Measurements from ENCODE around the gene PRKCH.

Gene PRKCH

GRCh38 chr14:61433828-61434227, 112.4 kb downstream of the PRKCH start:
- DNase-seq: no peak

GRCh38 chr14:61434311-61434710, 112.9 kb downstream of the PRKCH start:
- no peak for DNase-seq

GRCh38 chr14:61435563-61436337, 114.4 kb downstream of the PRKCH start:
- DNase-seq: no peak

GRCh38 chr14:61437381-61437780, 116.0 kb downstream of the PRKCH start:
- DNase-seq: no peak

- no peak for DNase-seq
These were observed 116.7 kb downstream of the PRKCH start for GRCh38 chr14:61438036-61438435.

- DNase-seq: no peak
These were observed 117.1 kb downstream of the PRKCH start for GRCh38 chr14:61438497-61438859.

- DNase-seq: no peak
These were observed 117.7 kb downstream of the PRKCH start for GRCh38 chr14:61438860-61439765.

- no peak for DNase-seq
These were observed 118.5 kb downstream of the PRKCH start for GRCh38 chr14:61439779-61440418.

- DNase-seq: no peak
These were observed 122.1 kb downstream of the PRKCH start for GRCh38 chr14:61443481-61443880.

- DNase-seq: no peak
These were observed 122.9 kb downstream of the PRKCH start for GRCh38 chr14:61444215-61444768.

GRCh38 chr14:61451491-61451890, 130.1 kb downstream of the PRKCH start:
- no peak for DNase-seq

- DNase-seq: no peak
These were observed 130.6 kb downstream of the PRKCH start for GRCh38 chr14:61451891-61452400.

- no peak for DNase-seq
These were observed 131.1 kb downstream of the PRKCH start for GRCh38 chr14:61452452-61452851.

GRCh38 chr14:61453103-61453767, 131.9 kb downstream of the PRKCH start:
- no peak for DNase-seq

- DNase-seq: no peak
These were observed 133.2 kb downstream of the PRKCH start for GRCh38 chr14:61454545-61454944.

GRCh38 chr14:61455351-61455750, 134.0 kb downstream of the PRKCH start:
- DNase-seq: no peak

GRCh38 chr14:61456720-61457119, 135.3 kb downstream of the PRKCH start:
- no peak for DNase-seq

- no peak for DNase-seq
These were observed 137.4 kb downstream of the PRKCH start for GRCh38 chr14:61458766-61459165.

GRCh38 chr14:61459229-61459628, 137.8 kb downstream of the PRKCH start:
- no peak for DNase-seq

- DNase-seq: no peak
These were observed 138.7 kb downstream of the PRKCH start for GRCh38 chr14:61460063-61460462.

GRCh38 chr14:61460718-61461611, 139.6 kb downstream of the PRKCH start:
- no peak for DNase-seq
